Uterus (tissue), 2 donors: ENCODE measurements around the gene SLC25A21.
"Not testable (repeated sequence)": the region's sequence is repeated elsewhere in the genome, so short reads cannot be mapped to it uniquely, and the experiment has no call there.

ENCODE experiments used
- POLR2A ChIP-seq, 2 donors: fragments of 450-650 bp; IDR thresholded peaks; one replicate each; pipeline ENCODE4 v1.6.1; 2016; ENCODE audit warnings: antibody characterized with exemption in 2 of 2, mild to moderate bottlenecking in 1 of 2, moderate library complexity in 1 of 2
- TF ChIP-seq, protein P1 (sequence below), 4 experiments: fragments of 200-600 bp in 2 of 4; fragments of 450-650 bp in 2 of 4; sonication (generic) in 2 of 4; IDR thresholded peaks; one replicate each; pipeline ENCODE4 v1.5.1; 2016 to 2019; ENCODE audit warnings: antibody characterized with exemption in 4 of 4, mild to moderate bottlenecking in 2 of 4, moderate library complexity in 1 of 4

DNA sequence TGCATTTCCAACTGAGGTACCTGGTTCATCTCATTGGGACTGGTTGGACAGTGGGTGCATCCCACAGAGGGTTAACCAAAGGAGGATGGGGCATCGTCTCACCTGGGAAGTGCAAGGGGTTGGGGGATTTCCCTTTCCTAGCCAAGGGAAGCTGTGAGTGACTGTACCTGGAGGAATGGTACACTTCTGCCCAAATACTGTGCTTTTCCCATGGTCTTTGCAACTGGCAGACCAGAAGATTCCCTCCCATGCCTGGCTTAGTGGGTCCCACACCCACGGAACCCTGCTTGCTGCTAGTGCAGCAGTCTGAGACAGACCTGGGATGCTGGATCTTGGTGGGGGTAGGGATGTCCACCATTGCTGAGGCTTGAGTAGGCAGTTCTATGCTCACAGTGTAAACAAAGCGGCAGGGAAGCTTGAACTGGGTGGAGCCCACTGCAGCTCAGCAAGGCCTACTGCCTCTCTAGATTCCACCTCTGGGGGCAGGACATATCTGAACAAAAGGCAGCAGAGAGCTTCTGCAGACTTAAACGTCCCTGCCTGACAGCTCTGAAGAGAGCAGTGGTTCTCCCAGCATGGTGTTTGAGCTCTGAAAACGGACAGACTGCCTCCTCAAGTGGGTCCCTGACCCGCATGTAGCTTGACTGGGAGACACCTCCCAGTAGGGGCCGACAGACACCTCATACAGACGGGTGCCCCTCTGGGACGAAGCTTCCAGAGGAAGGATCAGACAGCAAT is 15.6 kb upstream of the SLC25A21 start:
- TF ChIP-seq, protein P1, sequence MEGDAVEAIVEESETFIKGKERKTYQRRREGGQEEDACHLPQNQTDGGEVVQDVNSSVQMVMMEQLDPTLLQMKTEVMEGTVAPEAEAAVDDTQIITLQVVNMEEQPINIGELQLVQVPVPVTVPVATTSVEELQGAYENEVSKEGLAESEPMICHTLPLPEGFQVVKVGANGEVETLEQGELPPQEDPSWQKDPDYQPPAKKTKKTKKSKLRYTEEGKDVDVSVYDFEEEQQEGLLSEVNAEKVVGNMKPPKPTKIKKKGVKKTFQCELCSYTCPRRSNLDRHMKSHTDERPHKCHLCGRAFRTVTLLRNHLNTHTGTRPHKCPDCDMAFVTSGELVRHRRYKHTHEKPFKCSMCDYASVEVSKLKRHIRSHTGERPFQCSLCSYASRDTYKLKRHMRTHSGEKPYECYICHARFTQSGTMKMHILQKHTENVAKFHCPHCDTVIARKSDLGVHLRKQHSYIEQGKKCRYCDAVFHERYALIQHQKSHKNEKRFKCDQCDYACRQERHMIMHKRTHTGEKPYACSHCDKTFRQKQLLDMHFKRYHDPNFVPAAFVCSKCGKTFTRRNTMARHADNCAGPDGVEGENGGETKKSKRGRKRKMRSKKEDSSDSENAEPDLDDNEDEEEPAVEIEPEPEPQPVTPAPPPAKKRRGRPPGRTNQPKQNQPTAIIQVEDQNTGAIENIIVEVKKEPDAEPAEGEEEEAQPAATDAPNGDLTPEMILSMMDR (IDR thresholded peaks at IDR 0.05): not testable (repeated sequence)
- not testable (repeated sequence) for TF ChIP-seq POLR2A (IDR thresholded peaks at IDR 0.05)
